Peyer's patch (tissue), 4 donors: ENCODE results near the gene FRMPD4. TPM values are rescaled to one million over a fixed set of nuclear protein-coding genes. Genes with fewer than 3 reads are reported as not detected.

ENCODE experiments used
- DNase-seq, 3 donors: peaks; one replicate each; pipeline ENCODE4 v3.0.0-alpha.2; 2017 to 2019
- H3K27ac ChIP-seq, 4 donors: fragments of 200-600 bp; sonication (generic); one replicate each; pipeline ENCODE4 v1.5.1; 2016 to 2019
- H3K27me3 ChIP-seq, 2 donors: fragments of 200-600 bp; sonication (generic); one replicate each; pipeline ENCODE4 v1.5.1; 2019
- H3K36me3 ChIP-seq, 3 donors: fragments of 200-600 bp; sonication (generic); one replicate each; pipeline ENCODE4 v1.5.1; 2016 to 2019
- H3K4me1 ChIP-seq, 4 donors: fragments of 200-600 bp; sonication (generic); one replicate each; pipeline ENCODE4 v1.5.1; 2016 to 2019
- H3K4me3 ChIP-seq, 4 donors: fragments of 200-600 bp; sonication (generic); 1 replicate in 3 of 4; 2 replicates in 1 of 4; pipeline ENCODE4 v1.5.1; 2016 to 2019; ENCODE audit warnings: mild to moderate bottlenecking in 1 of 4
- H3K9me3 ChIP-seq, 4 donors: fragments of 200-600 bp; sonication (generic); one replicate each; pipeline ENCODE4 v1.5.1; 2016 to 2019; ENCODE audit warnings: mild to moderate bottlenecking in 1 of 4
- CTCF ChIP-seq, 6 experiments: fragments of 450-650 bp in 4 of 6; fragments of 200-600 bp in 2 of 6; sonication (generic) in 1 of 6; IDR thresholded peaks; one replicate each; pipeline ENCODE4 v1.5.1; 2017 to 2019; ENCODE audit warnings: antibody characterized with exemption in 6 of 6, mild to moderate bottlenecking in 3 of 6, moderate library complexity in 1 of 6
- POLR2A ChIP-seq, 2 donors: fragments of 450-650 bp; IDR thresholded peaks; one replicate each; pipeline ENCODE4 v1.5.1; 2017; ENCODE audit warnings: antibody characterized with exemption in 2 of 2, mild to moderate bottlenecking in 2 of 2, moderate library complexity in 2 of 2
- total RNA-seq, 4 donors: library from RNA; depleted of rRNA; stranded (reverse); fragments of >200 nt; gene quantifications; one replicate each; pipeline ENCODE4 v1.1.0, GENCODE V29; 2016

Gene FRMPD4
- total RNA-seq, 4 donors from 2014 or later = 0.19 TPM; not detected in 3

GRCh38 chrX:12292996-12293765 lies 154.9 kb downstream of the FRMPD4 start:
- Histone ChIP-seq H3K36me3 (no peaks in the 10 kb centered on the region), H3K4me1 (no peaks in the 10 kb centered on the region), H3K4me3 (no peak overlapping the region), H3K9me3 (no peaks in the 10 kb centered on the region), H3K27ac (no peak overlapping the region), H3K27me3 (no peaks in the 10 kb centered on the region)
- DNase-seq = no peak
- no peak for TF ChIP-seq CTCF (IDR thresholded peaks at IDR 0.05)
- no peak for TF ChIP-seq POLR2A (IDR thresholded peaks at IDR 0.05)

DNA sequence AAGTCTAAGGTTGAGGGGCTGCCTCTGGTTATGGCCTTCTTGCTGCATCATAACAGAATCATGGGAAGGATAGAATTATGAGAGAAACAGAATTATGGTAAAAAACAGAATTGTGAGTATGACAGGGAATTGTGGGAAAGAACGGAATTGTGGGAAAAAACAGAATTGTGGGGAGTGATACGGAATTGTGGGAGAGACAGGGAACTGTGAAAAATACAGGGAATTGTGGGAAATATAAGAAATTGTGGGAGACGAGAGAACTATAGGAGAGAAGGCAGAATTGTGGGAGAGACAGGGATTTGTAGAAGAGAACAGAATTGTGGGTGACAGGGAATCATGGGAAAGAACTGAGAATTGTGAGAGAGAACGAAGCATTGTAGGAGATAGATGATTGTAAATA lies 159.1 kb downstream of the FRMPD4 start:
- TF ChIP-seq CTCF (IDR thresholded peaks at IDR 0.05) = no peak
- no peak for TF ChIP-seq POLR2A (IDR thresholded peaks at IDR 0.05)
- H3K36me3 ChIP-seq = no peaks in the 10 kb centered on the region
- H3K27me3 ChIP-seq = no peaks in the 10 kb centered on the region
- H3K27ac ChIP-seq = no peak overlapping the region
- DNase-seq = no peak
- H3K4me1 ChIP-seq = no peaks in the 10 kb centered on the region
- no peak overlapping the region for H3K4me3 ChIP-seq
- no peaks in the 10 kb centered on the region for H3K9me3 ChIP-seq

- no peaks in the 10 kb centered on the region for H3K27me3 ChIP-seq
- no peaks in the 10 kb centered on the region for H3K9me3 ChIP-seq
- no peaks in the 10 kb centered on the region for H3K36me3 ChIP-seq
- no peak overlapping the region for H3K27ac ChIP-seq
- no peak for DNase-seq
- no peaks in the 10 kb centered on the region for H3K4me1 ChIP-seq
- TF ChIP-seq CTCF (IDR thresholded peaks at IDR 0.05) = no peak
- TF ChIP-seq POLR2A (IDR thresholded peaks at IDR 0.05) = no peak
- no peak overlapping the region for H3K4me3 ChIP-seq
Measured at GRCh38 chrX:12301288-12301687, 163.0 kb downstream of the FRMPD4 start.

- TF ChIP-seq POLR2A (IDR thresholded peaks at IDR 0.05) (no peak), CTCF (IDR thresholded peaks at IDR 0.05) (no peak)
- Histone ChIP-seq H3K27me3 (no peaks in the 10 kb centered on the region), H3K27ac (no peak overlapping the region), H3K36me3 (no peaks in the 10 kb centered on the region), H3K4me1 (no peaks in the 10 kb centered on the region), H3K4me3 (no peak overlapping the region), H3K9me3 (no peaks in the 10 kb centered on the region)
- DNase-seq = no peak
Measured at GRCh38 chrX:12304261-12304660, 166.0 kb downstream of the FRMPD4 start.

DNA sequence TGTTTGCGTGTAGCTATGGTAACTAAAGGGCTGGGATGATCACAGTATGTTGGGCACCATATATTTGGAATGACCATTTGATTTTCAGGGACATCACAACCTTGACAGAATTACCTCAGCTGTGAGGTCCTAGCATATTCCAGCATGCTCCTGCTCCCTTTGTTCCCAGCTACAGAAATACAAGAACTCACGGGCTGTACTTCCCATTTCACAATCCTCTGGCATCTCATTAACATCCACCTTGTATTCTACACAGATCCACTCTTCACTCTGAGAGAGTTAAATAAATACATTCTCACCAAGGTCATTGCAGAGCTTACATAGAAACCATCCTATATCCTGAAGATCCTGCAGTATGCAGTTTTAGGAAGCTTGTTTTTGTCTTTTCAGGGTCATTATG lies 169.7 kb downstream of the FRMPD4 start:
- TF ChIP-seq POLR2A (IDR thresholded peaks at IDR 0.05) = no peak
- no peak for TF ChIP-seq CTCF (IDR thresholded peaks at IDR 0.05)

More for the DNA sequence above, 169.7 kb downstream of the FRMPD4 start:
- Histone ChIP-seq H3K9me3 (no peaks in the 10 kb centered on the region), H3K27ac (no peak overlapping the region), H3K4me3 (no peak overlapping the region), H3K27me3 (no peaks in the 10 kb centered on the region), H3K4me1 (no peaks in the 10 kb centered on the region), H3K36me3 (no peaks in the 10 kb centered on the region)
- DNase-seq = no peak
